NOMO-1 (cell line): ENCODE data around the gene HID1.
"Not testable (repeated sequence)": the region's sequence is repeated elsewhere in the genome, so short reads cannot be mapped to it uniquely, and the experiment has no call there.

Source experiments
- DNase-seq, 2 experiments: peaks; one replicate each; lab custom pipeline; 2025; ENCODE audit not compliant: unreplicated experiment in 2 of 2; lab: John Stamatoyannopoulos, UW

The HID1 gene

DNA sequence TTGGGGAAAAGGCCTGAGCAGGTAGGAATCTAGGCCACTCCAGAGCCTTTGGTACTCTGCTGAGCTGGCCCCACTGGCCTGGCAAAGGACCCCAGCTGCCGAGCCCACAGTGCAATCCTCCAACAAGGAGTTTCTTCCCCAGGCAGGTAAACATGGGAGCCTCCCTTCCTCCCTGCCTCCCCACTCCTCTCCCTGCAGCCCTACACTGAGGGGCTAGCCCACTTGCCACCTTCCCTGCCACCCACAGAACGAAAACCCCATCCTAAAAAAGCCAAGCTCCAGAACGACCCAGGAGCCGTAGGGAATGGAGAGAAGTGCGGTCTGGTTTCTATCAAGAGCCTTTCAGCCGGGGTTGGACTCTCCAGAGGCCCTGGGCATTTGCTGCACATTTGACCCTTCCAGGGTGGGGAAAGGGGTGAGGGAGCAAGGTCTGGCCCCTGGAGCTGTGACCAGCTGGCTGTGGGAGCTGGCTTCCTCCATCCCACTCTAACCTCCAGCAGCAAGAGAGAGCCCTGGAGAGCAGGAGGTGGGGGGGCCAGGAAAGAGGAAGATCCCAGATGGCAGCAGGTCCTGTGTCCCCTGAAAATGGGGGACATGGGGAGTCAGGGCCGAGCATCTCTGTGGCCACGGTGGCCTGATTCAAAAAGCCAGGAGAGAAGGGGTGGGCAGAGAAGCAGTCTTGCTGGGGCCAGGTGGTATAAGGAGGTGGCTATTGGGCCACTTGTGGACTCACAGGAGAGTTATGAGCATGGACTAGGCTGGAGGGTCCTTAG is 1.3 kb downstream of the HID1 start:
- DNase-seq: no peak

DNA sequence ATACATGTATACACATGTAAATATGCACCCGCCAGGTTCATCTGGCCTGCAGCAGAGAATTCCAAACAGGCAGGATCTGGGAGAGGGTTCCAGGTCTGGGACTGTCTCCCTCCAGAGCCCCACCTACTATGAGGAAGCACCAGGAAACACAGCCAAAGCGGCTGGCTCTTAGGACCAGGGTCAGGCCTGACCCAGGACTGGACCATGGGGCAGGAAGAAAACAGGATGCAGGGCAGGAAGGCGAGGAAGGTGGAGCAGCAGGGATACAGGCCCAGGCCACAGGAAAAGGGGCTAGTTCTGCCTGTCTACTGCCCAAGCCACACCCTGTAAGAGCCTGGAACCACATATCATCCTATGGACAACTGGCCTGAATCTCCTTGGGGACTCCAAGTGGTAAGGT is 2.2 kb downstream of the HID1 start:
- DNase-seq: no peak

- not testable (repeated sequence) for DNase-seq
Observed at GRCh38 chr17:74969501-74969900, 3.1 kb downstream of the HID1 start.

DNA sequence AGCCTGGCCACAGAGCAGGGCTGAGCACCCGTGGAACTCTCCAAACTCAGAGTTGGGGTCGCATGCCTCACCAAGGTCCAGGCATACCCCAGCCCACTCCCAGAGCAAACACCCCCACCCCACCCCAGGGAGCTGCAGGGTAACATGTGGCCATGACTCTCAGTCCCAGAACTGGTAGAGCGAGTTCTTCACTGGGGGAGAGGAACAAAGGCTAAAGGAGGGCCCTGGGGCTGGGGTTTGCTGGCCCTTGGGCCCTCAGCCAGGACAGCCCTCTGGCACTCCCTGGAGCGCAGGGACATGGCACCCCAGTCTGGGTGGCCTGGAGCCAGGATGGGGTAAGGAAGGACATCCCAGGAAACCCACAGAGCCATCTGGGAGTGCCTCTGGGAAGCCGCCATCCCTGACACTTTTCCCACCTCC is 4.2 kb downstream of the HID1 start:
- no peak for DNase-seq

DNA sequence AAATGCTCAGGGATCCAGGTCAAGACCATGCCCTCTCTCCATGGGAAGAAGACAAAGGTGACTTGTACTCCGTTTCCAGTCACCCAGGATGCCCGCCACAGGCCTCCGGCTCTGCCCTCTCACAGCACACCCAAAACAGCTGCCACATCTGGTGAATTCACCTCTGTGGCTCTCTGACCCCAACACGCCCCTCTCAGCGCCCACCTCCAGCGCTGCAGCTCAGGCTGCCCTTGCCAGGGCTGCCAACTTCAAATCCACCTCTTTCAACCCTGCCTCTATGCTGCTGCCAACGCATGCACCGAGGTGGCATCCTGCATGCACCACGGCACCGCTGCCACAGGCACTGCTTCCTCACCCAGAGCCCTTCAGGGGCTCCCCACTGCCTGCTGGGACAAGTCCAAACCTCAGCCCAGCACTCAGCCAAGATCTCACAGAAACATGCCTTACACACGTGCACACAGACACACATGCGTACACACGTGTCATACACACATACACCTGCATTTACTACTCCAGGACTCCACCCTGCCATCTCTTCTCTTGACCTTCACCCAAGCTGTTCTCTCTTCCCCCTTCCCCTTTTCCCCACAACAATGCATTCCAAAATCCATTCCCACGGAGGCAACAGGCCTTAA is 7.5 kb downstream of the HID1 start:
- no peak for DNase-seq

DNA sequence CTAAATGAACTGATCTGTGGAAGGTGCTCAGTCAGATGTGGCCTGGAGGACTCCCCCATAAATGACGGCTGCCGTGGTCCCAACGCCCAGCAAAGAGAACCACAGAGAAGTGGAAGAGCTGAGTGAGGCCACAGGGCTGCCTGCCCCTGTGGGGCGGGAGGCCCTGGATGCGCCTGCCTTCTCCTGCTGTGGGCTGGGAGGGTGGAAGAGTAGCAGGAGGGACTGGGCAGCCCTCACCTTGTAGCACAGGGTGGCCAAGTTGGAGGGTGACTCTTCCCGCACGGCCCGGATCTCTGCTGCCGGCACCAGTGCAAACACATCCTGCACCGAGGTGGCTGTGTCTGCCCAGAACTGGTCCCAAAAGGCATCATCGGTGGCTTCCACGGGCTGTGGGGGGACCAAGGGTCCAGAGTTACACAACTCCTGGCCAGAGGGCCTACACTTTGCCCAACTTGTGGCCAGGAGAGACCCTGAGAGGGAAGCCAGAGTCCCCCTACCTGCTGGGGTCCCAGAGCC is 8.3 kb downstream of the HID1 start:
- no peak for DNase-seq

GRCh38 chr17:74963656-74964055 is 8.9 kb downstream of the HID1 start:
- DNase-seq: no peak

DNA sequence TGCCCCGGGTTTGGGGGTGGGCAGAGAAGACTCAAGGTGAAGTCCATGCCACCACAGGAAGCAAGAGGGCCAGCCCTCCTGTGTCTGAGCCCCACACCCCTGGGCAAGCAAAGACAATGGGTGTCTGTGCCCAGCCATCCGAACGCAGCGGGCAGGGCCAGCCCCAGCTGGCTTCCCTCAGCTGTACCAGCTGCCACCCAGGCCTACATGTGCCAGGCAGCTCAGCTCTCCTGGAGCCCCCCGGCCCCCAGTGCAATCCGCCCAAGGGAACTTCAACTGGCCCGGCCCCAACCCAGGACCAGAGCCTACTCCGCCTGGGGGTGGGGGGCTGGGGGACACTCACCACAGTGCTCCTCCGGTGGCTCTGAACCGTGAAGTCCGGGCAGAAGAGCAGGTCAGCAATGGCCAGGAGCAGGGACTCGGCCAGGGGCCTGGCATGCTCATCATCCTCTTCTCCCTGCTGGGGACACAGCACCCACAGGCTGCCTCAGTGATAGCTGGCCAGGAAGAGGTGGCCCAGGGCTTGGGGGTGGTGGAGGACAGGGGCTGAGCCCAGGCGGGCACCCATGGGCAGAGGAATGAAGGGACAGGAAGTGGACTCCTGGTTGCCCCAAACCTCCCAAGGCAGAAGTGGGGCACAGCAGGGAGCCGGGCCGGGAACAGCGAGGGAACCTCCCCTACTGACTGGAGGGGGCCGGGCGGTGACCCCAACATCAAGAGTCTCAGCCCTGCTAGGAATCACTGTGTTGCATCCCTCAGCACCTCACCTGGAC is 9.8 kb downstream of the HID1 start:
- DNase-seq: no peak

GRCh38 chr17:74961657-74962350 is 10.8 kb downstream of the HID1 start:
- DNase-seq: peak; percentile 60 to 61

DNA sequence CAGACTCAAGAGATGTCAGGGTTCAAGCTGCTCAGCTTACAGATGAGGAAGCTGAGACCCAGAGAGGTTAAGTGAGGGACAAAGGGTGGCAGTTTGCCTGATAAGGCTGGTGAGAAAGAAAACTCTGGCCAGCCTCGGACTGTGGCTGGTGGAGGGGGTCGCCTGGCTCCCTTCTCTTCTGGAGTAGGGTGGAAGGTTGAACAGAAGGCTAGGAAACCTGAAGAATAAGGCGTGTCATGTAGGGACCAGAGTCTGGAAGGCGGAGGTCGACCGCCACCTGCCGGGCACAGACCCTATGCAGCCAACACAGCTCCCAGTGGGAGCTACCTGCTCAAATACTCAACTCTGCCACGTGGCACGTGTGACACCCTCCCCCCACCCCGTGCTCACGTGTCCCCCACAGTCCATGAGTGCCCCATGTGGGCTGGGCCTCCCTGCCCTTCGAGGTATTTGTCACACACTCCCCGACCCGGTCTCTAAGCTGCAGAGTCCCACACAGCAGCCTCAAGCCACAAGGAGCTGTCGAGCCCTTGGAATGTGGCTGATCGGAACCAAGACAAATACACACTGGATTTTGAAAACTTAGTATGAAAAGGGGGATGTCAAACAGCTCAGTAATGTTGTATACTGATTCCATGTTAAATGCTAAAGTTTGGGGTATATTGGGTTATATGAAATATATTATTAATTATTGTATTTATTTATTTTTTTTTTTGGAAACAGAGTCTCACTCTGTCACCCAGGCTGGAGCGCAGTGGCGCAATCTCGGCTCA is 11.8 kb downstream of the HID1 start:
- DNase-seq: peak; percentile 48 to 67

DNA sequence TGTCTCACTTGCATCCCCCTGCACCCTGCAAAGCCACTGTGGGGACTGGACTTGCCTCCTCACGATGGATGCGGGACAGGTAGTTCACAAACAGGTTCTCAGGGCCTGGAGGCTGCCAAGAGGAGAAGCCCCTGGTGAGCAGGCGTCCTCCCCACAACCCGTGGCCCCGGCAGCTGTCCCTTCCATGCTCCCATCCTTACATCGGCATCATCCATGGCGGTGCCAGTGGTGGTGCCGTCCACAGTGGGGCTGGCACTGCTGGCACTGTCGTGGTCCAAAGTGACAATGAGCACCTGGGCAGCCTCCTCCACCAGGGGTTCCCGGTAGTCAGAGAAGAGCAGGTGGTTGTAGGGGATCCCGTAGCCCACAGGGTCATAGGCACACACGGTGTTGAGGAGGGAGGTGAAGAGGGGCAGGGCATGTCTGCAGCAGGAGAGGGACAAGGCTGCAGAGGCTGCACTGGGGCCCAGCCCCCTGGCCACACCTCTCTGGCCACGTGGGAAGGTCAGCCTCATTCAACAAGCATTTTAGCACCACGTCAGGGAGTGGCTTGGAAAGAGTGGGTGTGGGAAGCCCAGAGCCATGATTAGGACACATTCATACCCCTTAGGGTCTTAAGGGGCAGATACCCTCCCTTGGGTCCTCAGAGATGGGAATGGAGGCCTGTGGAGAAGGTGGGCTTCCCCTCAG is 12.6 kb downstream of the HID1 start:
- no peak for DNase-seq

GRCh38 chr17:74957935-74958740 is 14.4 kb downstream of the HID1 start:
- DNase-seq: peak; percentile 47 to 53

GRCh38 chr17:74956093-74956492 is 16.5 kb downstream of the HID1 start:
- no peak for DNase-seq

DNA sequence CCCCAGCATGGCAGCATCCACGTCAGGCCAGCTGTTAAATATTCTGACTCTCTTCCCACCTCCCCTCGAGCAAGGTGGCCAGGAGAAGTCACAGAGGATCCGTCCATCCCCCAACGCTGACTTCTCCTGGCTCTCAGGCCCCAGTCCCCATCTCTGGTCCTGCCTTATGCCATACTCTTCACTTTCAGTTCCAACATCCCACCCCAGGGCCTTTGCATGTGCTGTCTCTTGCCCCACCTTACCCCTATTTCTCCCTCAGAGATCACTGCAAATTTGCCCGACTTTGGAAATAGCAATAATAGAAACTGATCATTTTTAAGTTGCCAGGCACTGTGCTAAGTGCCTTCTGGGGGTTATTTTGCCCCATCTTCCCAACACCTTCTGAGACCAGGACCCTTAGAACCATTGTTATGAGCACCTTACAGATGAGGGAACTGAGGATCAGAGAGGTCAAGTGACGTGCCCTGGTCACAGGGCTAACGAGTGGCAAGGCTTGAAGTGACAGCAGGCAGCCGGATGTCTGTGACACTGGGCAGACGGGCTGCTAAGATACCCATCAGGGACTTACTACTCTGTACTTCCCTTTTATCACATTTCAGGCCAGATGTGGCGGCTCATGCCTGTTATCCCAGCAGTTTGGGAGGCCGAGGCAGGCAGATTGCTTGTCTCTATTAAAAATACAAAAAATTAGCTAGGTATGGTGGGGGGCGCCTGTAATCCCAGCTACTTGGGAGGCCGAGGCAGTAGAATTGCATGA is 17.7 kb downstream of the HID1 start:
- DNase-seq: peak; percentile 9 to 14

DNA sequence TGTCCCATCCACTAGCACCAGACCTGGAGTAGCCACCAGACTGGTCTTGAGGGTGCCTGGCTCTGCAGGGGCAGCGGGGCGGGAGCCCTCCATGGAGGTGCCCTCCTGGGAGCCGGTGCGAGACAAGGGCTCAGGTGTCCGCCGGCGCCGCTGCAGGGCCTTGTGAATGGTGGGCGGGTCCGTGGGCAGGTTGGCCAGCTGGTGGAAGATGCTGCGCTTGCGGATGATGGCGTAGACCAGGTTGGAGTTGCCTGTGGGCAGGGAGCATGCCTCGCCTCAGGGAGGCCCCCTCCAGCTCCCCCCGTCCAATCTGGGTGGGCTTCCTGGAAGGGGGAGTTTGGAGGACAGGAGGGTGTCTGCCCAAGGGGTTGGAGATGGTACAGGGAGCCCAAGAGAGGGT is 18.4 kb downstream of the HID1 start:
- DNase-seq: no peak

- no peak for DNase-seq
Observed at GRCh38 chr17:74953134-74953687, 19.3 kb downstream of the HID1 start.

GRCh38 chr17:74952431-74953133 is 20.0 kb downstream of the HID1 start:
- DNase-seq: no peak
